NCI-H2227 (cell line): ENCODE results near the gene CNTNAP2.
"Not testable (repeated sequence)": the region's sequence is repeated elsewhere in the genome, so short reads cannot be mapped to it uniquely, and the experiment has no call there.

Experiments used
- DNase-seq: peaks from one replicate; lab custom pipeline; 2025; ENCODE audit not compliant: unreplicated experiment; lab: John Stamatoyannopoulos, UW

CNTNAP2 gene

GRCh38 chr7:147586526-147586925, 1469.9 kb downstream of the CNTNAP2 start:
- DNase-seq = no peak

- no peak for DNase-seq
Observed at GRCh38 chr7:147593271-147594057, 1476.9 kb downstream of the CNTNAP2 start.

- no peak for DNase-seq
Observed at GRCh38 chr7:147595042-147595441, 1478.4 kb downstream of the CNTNAP2 start.

- DNase-seq = not testable (repeated sequence)
Observed at GRCh38 chr7:147598687-147599086, 1482.1 kb downstream of the CNTNAP2 start.

- DNase-seq = no peak
Observed at GRCh38 chr7:147605323-147605722, 1488.7 kb downstream of the CNTNAP2 start.

GRCh38 chr7:147607157-147607800, 1490.7 kb downstream of the CNTNAP2 start:
- DNase-seq = peak; percentile 8

- DNase-seq = peak; percentile 42
Observed at GRCh38 chr7:147611431-147611830, 1494.8 kb downstream of the CNTNAP2 start.

- no peak for DNase-seq
Observed at GRCh38 chr7:147635288-147635687, 1518.7 kb downstream of the CNTNAP2 start.

- DNase-seq = no peak
Observed at GRCh38 chr7:147636553-147636952, 1520.0 kb downstream of the CNTNAP2 start.

- no peak for DNase-seq
Observed at GRCh38 chr7:147638566-147638965, 1522.0 kb downstream of the CNTNAP2 start.

- DNase-seq = no peak
Observed at GRCh38 chr7:147639037-147639436, 1522.4 kb downstream of the CNTNAP2 start.

GRCh38 chr7:147639751-147640150, 1523.2 kb downstream of the CNTNAP2 start:
- no peak for DNase-seq

GRCh38 chr7:147640821-147641220, 1524.2 kb downstream of the CNTNAP2 start:
- DNase-seq = no peak

GRCh38 chr7:147646568-147646967, 1530.0 kb downstream of the CNTNAP2 start:
- DNase-seq = no peak

GRCh38 chr7:147650991-147651390, 1534.4 kb downstream of the CNTNAP2 start:
- no peak for DNase-seq

- DNase-seq = no peak
Observed at GRCh38 chr7:147651601-147652000, 1535.0 kb downstream of the CNTNAP2 start.

- DNase-seq = no peak
Observed at GRCh38 chr7:147653456-147653855, 1536.9 kb downstream of the CNTNAP2 start.

- no peak for DNase-seq
Observed at GRCh38 chr7:147658392-147658967, 1541.9 kb downstream of the CNTNAP2 start.

GRCh38 chr7:147659036-147659995, 1542.7 kb downstream of the CNTNAP2 start:
- DNase-seq = no peak

GRCh38 chr7:147664541-147664940, 1547.9 kb downstream of the CNTNAP2 start:
- no peak for DNase-seq

- DNase-seq = no peak
Observed at GRCh38 chr7:147670759-147671158, 1554.2 kb downstream of the CNTNAP2 start.
